ENCODE measurements around the gene EMC9.

DNA sequence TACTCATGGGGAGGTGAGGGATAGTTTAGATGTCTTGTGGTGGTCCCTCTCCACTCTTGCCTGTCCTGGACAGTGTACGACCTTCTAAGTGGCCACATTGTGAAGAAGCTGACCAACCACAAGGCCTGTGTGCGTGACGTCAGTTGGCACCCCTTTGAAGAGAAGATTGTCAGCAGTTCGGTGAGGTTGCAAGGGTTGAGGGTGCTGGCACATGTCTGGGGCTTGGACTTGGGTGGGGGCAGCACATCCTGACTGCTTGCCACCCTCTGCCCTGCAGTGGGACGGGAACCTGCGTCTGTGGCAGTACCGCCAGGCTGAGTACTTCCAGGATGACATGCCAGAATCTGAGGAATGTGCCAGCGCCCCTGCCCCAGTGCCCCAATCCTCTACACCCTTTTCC, 18.5 kb downstream of the EMC9 start:
- TF ChIP-seq, protein P1, sequence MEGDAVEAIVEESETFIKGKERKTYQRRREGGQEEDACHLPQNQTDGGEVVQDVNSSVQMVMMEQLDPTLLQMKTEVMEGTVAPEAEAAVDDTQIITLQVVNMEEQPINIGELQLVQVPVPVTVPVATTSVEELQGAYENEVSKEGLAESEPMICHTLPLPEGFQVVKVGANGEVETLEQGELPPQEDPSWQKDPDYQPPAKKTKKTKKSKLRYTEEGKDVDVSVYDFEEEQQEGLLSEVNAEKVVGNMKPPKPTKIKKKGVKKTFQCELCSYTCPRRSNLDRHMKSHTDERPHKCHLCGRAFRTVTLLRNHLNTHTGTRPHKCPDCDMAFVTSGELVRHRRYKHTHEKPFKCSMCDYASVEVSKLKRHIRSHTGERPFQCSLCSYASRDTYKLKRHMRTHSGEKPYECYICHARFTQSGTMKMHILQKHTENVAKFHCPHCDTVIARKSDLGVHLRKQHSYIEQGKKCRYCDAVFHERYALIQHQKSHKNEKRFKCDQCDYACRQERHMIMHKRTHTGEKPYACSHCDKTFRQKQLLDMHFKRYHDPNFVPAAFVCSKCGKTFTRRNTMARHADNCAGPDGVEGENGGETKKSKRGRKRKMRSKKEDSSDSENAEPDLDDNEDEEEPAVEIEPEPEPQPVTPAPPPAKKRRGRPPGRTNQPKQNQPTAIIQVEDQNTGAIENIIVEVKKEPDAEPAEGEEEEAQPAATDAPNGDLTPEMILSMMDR (optimal IDR thresholded peaks at IDR 0.05 in 1 of 3, IDR thresholded peaks at IDR 0.05 in 1 of 3, conservative IDR thresholded peaks at IDR 0.05 in 1 of 3; ENCODE audit: extremely low read depth in 1 of 3, insufficient read depth in 2 of 3, low read length in 3 of 3) = no peak
- TF ChIP-seq EZH2 (IDR thresholded peaks at IDR 0.05; ENCODE audit: low read length) = no peak
